ENCODE results near the gene OR52B6.
"Not testable (repeated sequence)": the region's sequence is repeated elsewhere in the genome, so short reads cannot be mapped to it uniquely, and the experiment has no call there.

Gene OR52B6

GRCh38 chr11:5596607-5597201, 16.0 kb downstream of the OR52B6 start, which contains the start of gene TRIM6:
TRIM6 (plus strand) TSS chr11:5596637; CDS start chr11:5596898, 261 bp downstream.
- no peak for DNase-seq

GRCh38 chr11:5597953-5598352, 17.3 kb downstream of the OR52B6 start:
- DNase-seq: no peak

GRCh38 chr11:5600374-5600851, 19.7 kb downstream of the OR52B6 start:
- DNase-seq: peak; percentile 3

- not testable (repeated sequence) for DNase-seq
These were observed 22.1 kb downstream of the OR52B6 start for GRCh38 chr11:5602791-5603190.

GRCh38 chr11:5603326-5603725, 22.6 kb downstream of the OR52B6 start:
- no peak for DNase-seq

GRCh38 chr11:5604896-5605295, 24.2 kb downstream of the OR52B6 start:
- DNase-seq: no peak

GRCh38 chr11:5605849-5606248, 25.2 kb downstream of the OR52B6 start:
- no peak for DNase-seq

GRCh38 chr11:5608808-5609207, 28.1 kb downstream of the OR52B6 start:
- DNase-seq: no peak

GRCh38 chr11:5610446-5610845, 29.8 kb downstream of the OR52B6 start:
- DNase-seq: no peak

GRCh38 chr11:5611627-5612026, 30.9 kb downstream of the OR52B6 start:
- no peak for DNase-seq

- no peak for DNase-seq
These were observed 38.1 kb downstream of the OR52B6 start for GRCh38 chr11:5618807-5619206.

GRCh38 chr11:5620651-5621521, 40.2 kb downstream of the OR52B6 start:
- no peak for DNase-seq

- no peak for DNase-seq
These were observed 40.9 kb downstream of the OR52B6 start for GRCh38 chr11:5621580-5621979.

GRCh38 chr11:5622802-5623201, 42.1 kb downstream of the OR52B6 start:
- no peak for DNase-seq

GRCh38 chr11:5624489-5625279, 44.0 kb downstream of the OR52B6 start, which contains the start of gene TRIM34:
TRIM34 (plus strand) TSS chr11:5625001; CDS start chr11:5632332, 7,331 bp downstream.
- no peak for DNase-seq

GRCh38 chr11:5625281-5625680, 44.6 kb downstream of the OR52B6 start:
- no peak for DNase-seq

GRCh38 chr11:5626196-5626595, 45.5 kb downstream of the OR52B6 start:
- no peak for DNase-seq

- DNase-seq: no peak
These were observed 50.7 kb downstream of the OR52B6 start for GRCh38 chr11:5631417-5631816.

Measured in DMS153 (cell line).